UCSD-AML1 (cell line): Measurements from ENCODE around the gene CXCL11.
"Not testable (repeated sequence)": the region's sequence is repeated elsewhere in the genome, so short reads cannot be mapped to it uniquely, and the experiment has no call there.

Experiments
- DNase-seq: peaks from one replicate; lab custom pipeline; 2025; ENCODE audit not compliant: unreplicated experiment; lab: John Stamatoyannopoulos, UW

The CXCL11 gene

DNA sequence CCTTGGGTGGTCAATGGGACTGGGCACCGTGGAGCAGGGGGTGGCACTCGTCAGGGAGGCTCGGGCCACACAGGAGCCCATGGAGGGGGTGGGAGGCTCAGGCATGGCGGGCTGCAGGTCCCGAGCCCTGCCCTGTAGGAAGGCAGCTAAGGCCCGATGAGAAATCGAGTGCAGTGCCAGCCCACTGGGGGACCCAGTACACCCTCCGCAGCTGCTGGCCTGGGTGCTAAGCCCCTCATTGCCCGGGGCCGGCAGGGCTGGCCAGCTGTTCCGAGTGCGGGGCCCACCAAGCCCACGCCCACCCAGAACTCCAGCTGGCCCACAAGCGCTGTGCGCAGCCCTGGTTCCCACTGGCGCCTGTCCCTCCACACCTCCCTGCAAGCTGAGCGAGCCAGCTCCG lies 7.4 kb upstream of the CXCL11 start:
- DNase-seq: not testable (repeated sequence)

DNA sequence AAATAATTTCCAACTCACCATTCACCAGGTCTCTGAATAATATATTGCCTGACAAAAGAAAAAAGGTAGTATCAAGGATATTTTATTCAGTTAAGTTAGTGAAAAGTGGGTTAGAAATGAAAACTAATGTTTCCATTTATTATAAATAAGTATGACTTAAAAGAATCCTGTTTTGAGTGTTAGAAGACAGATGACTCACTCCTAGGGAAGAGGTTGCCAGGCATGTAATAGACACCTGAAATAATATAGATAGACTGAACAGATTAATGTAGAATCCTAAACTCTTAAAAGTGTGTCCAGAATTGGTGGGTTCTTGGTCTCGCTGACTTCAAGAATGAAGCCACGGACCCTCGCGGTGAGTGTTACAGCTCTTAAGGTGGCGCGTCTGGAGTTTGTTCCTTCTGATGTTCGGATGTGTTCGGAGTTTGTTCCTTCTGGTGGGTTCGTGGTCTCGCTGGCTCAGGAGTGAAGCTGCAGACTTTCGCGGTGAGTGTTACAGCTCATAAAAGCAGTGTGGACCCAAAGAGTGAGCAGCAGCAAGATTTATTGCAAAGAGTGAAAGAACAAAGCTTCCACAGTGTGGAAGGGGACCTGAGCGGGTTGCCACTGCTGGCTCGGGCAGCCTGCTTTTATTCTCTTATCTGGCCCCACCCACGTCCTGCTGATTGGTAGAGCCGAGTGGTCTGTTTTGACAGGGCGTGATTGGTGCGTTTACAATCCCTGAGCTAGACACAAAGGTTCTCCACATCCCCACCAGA lies 6.5 kb upstream of the CXCL11 start:
- not testable (repeated sequence) for DNase-seq

DNA sequence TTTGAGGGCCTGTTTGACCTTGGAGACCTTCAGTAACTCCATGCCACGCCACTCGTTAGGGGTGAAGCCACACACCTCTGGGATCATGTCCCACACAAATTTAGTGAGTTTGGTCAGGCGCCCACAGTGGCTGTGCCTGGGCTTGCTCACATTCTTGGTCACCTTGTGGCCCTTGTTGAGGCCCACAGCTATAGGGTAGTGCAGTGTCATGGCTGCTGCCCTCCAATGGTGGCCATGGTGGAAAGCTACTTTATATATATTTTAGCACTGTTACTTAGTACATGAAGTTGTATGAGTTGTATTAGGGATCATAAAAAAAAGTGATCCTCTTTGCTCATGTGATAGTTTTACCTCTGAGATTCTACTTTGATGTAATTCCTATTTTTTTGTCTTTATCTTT lies 985 bp upstream of the CXCL11 start:
- no peak for DNase-seq

DNA sequence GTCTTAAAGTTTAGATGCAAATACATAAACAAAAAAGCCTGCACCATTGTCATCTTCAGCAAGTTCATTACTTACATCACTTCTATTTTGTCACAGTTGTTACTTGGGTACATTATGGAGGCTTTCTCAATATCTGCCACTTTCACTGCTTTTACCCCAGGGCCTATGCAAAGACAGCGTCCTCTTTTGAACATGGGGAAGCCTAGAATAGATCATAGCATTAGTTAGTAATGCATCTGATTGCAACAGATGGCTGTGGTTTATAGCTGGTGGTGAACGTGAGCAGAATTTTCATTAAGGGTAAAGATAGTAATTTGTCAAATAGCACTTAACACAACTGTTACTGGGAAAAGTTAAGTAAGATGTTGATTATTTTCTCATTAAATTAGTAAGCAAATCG lies 729 bp downstream of the CXCL11 start:
- no peak for DNase-seq

- DNase-seq: no peak
Measured at GRCh38 chr4:76029300-76029699, 6.6 kb downstream of the CXCL11 start.

DNA sequence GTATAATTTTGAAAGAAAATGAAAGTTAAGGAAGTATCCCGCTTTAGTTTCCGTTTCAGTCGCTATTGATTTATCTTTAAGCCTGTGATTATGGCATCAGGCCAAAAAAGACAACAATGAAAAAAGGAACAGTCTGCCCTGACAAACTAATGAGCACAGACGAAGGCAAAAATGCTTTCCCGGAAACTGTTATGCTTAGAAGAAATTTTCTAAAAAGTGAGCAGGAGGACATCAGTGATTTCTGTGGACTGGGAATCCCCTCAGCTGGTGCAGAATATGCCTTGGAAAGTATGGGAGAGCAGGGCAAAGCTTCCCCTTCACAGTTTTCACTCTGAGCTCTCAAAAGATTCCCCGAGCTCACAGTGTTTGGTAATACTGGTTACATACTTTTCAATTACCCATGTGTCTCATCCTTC lies 7.5 kb downstream of the CXCL11 start:
- DNase-seq: no peak

- DNase-seq: no peak
Measured at GRCh38 chr4:76024065-76024464, 11.8 kb downstream of the CXCL11 start.

DNA sequence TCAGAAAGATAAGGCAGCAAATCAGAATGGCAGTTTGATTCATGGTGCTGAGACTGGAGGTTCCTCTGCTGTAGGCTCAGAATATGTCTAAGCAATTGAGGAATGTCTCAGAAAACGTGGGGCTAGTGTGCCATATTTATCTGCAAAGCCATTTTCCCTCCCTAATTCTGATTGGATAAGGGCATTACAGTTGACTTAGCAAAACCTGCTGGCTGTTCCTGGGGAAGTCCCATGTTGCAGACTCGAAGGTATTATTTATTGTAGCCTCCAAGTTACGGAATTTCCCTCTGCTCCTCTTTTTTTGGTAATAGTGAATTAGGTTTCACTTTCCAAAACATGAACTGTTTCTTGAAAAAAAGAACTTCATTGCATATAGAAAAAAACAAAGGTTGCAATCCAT lies 12.5 kb downstream of the CXCL11 start, which contains the start of gene CXCL10:
Gene CXCL10 (minus strand): TSS at position 109 of the 400 bp plus-strand sequence. CDS start 66 bp downstream, at position 43.
- no peak for DNase-seq

DNA sequence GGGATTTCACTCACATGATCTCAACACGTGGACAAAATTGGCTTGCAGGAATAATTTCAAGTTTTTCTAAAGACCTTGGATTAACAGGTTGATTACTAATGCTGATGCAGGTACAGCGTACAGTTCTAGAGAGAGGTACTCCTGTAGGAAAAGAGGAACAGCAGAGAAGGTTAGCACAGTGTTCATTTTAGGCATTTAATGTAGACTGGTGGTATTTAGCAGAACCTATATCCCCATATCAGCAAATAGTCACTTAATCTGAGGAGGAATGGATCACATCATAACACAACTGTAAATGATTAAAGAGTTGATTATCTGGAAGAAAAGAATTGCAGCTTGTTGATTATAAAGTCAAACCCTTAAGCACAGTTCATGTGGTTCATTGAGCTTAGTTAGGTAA lies 13.2 kb downstream of the CXCL11 start:
- no peak for DNase-seq

- no peak for DNase-seq
Measured at GRCh38 chr4:76022031-76022430, 13.8 kb downstream of the CXCL11 start.

DNA sequence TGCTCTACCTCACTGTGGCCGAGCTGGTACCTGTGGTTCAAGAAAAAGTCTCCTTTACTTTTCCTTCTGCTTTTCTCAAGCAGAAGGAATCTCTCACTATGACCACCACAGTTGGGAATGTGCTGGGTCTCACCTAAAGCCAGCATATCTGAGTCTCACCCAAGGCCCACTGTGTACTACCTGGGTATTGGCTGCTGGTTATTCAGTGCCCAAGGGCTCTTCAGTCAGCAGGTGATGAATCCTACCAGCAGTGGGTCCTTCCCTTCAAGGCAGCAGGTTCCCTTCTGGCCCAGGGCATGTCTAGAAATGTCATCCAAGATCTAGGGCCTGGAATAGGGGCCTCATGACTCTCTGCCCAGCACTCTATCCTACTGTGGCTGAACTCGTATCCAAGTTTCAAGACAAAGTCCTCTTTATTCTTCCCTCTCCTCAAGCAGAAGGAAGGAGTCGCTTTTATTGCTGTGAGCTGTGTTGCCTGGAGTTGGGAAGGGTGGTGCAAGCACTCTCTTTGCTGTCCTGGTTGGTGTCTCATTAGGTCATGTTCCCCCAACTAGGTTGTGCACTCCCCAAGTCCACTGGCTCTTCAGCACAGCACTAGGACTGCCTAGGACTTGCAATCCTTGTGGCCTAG lies 18.7 kb downstream of the CXCL11 start:
- DNase-seq: no peak

DNA sequence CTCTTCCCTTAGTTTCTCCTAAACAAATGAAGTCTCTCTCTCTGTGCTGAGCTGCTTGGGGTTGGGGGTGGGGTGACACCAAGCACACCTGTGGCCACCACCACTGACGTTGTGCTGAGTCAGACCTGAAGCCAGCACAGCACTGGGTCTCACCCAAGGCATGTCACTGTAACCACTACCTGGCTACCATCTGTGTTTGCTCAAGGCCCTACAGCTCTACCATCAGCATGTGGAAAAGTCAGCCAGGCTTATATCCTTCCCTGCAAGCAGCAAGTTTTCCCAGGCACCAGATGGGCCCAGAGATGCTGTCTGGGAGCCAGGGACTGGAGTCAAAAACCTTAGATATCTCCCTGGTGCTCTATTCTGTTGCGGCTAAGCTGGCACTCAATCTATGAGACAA lies 19.5 kb downstream of the CXCL11 start:
- DNase-seq: no peak

DNA sequence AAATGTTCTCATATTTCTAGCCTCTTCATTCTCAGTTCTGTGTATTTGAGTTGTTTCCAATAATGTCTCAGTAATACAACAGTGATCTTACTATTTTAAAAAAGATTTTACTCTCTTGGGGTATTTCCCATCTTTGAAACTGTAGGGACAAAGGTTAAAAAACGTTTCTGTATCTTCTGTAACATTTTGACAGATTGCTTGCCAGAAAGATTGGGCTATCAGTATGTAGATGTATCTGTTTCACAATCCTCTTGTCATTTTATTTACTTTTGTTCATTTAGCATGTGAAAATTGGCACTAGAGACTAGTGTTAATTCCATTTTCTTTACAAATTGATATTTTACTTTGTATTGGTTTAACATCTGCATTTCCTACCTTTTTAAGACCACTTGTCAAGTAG lies 22.3 kb downstream of the CXCL11 start:
- DNase-seq: no peak

- DNase-seq: no peak
Measured at GRCh38 chr4:76012388-76012801, 23.5 kb downstream of the CXCL11 start.

DNA sequence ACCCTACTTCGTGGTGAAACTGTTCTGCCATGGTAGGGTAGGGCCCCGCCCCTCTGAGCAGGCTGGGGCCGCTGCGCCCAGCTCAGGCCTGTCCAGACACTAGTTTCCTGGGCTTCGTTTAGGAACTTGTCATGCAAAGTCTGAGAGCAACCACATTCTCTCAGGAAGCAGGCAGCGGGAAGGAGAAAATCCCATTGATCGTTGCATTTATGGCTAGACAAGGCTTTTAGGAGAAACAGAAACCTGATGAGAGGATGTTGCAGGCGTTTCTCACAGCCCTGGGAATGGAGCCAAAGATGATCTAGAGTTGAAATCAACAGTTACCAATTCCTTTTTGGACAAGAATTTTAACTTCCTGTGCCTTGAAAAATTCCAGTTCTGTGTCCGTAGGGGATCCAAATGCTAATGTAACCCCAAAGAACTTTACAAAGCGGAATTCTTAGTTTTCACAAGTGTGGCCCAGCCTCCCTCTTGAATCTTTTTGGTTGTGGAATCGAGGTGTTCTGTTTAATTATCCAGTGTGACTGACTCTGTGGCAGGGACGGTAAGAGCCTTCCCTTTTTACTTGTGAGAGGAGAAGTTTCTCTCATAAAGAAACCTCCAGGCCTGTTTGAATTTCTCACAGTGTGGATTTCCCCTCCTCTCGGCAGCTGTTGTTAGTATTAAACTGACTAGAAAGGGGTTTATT lies 24.0 kb downstream of the CXCL11 start:
- no peak for DNase-seq

- DNase-seq: no peak
Measured at GRCh38 chr4:76011018-76011670, 24.7 kb downstream of the CXCL11 start.

DNA sequence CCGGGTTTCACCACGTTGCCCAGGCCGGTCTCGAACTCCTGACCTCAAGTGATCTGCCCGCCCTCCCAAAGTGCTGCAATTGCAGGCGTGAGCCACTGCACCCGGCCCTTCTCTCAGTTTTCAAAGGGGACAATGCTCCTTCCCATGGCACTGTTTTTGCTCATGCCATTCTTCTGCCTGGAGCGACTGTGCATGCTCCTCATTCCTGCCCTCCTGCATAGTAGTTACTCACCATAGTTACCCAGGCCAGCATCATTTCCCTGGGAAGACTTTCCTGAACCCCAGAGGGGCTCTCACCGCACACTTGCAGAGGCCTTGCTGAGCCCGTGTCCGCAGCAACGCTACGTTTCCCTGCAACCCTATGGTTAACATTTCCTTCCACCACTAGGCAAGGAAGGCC lies 25.3 kb downstream of the CXCL11 start:
- no peak for DNase-seq

DNA sequence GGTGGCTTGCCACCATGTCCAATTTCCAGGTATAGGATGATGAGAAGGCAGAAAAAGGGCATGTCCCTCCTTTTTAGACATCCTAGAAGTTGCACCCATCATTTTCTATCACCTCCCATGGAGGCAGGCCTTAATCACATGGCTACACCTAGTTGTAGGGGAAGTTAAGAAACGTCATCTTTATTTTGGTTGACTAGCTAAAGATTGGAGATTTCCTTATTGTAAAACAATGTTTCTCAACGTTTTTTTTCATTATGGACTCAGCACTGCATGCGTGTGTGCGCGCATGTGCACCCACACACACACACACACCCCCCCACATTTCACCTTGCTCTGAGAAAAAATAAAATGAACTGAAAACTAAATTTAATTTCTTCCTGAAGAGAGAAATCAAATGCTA lies 26.6 kb downstream of the CXCL11 start:
- no peak for DNase-seq

GRCh38 chr4:76007089-76007862 lies 28.6 kb downstream of the CXCL11 start, which contains the start of gene CXCL9:
TSS of gene CXCL9 (minus strand) at chr4:76007509. CDS start at chr4:76007449, 60 bp downstream.
- DNase-seq: no peak

GRCh38 chr4:76003620-76004019 lies 32.2 kb downstream of the CXCL11 start:
- DNase-seq: no peak

DNA sequence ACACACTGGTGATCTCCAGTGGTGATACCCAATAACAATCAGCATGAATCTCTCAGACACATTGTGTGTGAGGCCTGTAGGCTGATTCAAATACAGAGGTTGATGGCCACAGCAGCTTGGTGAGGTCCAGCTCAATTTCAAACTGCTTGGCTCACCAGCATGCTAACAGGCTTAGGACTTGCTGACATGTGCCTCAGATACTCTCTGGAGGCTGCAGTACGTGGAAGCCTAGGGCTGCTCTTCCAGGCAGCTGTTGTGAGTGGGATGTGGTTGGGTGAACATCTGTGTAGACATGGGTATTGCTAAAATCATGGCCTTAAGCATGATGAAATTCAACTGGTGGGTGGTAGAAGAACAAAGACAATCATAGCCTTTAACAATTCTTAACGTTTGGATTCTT lies 32.8 kb downstream of the CXCL11 start:
- DNase-seq: no peak
